Stimulated activated CD8-positive, alpha-beta memory T cell treated with anti-CD3 and anti-CD28 coated beads, Interleukin-7, amount 100 ng/mL, for 24 hours (primary cell): ENCODE measurements around the gene PWP1.
A peak's percentile ranks its signal among the peaks of the same experiment; 100 is the strongest.

Experiments used
- DNase-seq: peaks from one replicate; pipeline ENCODE4 v3.0.0-alpha.2; 2020; ENCODE audit warnings: low read depth

Gene PWP1

GRCh38 chr12:107685360-107686248, at the start of gene PWP1:
PWP1 (plus strand) TSS chr12:107685799; CDS start chr12:107685900, 101 bp downstream.
- peak; percentile 89 for DNase-seq

GRCh38 chr12:107641154-107641553, 44.4 kb upstream of the PWP1 start:
- DNase-seq, result no peak

GRCh38 chr12:107642240-107642639, 43.4 kb upstream of the PWP1 start:
- DNase-seq, result no peak

- DNase-seq, result no peak
Observed at GRCh38 chr12:107645630-107646333, 39.8 kb upstream of the PWP1 start.

- no peak for DNase-seq
Observed at GRCh38 chr12:107646436-107646835, 39.2 kb upstream of the PWP1 start.

- DNase-seq, result no peak
Observed at GRCh38 chr12:107649661-107650061, 35.9 kb upstream of the PWP1 start.

GRCh38 chr12:107650977-107651376, 34.6 kb upstream of the PWP1 start:
- no peak for DNase-seq

GRCh38 chr12:107651571-107652449, 33.8 kb upstream of the PWP1 start:
- no peak for DNase-seq

- DNase-seq, result no peak
Observed at GRCh38 chr12:107653519-107653918, 32.1 kb upstream of the PWP1 start.

- DNase-seq, result no peak
Observed at GRCh38 chr12:107654873-107655272, 30.7 kb upstream of the PWP1 start.

GRCh38 chr12:107655281-107656065, 30.1 kb upstream of the PWP1 start:
- no peak for DNase-seq

- DNase-seq, result no peak
Observed at GRCh38 chr12:107656302-107656701, 29.3 kb upstream of the PWP1 start.

- no peak for DNase-seq
Observed at GRCh38 chr12:107657133-107657532, 28.5 kb upstream of the PWP1 start.

GRCh38 chr12:107657621-107658020, 28.0 kb upstream of the PWP1 start:
- no peak for DNase-seq

GRCh38 chr12:107660235-107660634, 25.4 kb upstream of the PWP1 start:
- DNase-seq, result no peak

GRCh38 chr12:107660861-107661415, 24.7 kb upstream of the PWP1 start:
- no peak for DNase-seq

GRCh38 chr12:107661830-107662229, 23.8 kb upstream of the PWP1 start:
- DNase-seq, result no peak

- no peak for DNase-seq
Observed at GRCh38 chr12:107662484-107662883, 23.1 kb upstream of the PWP1 start.

- no peak for DNase-seq
Observed at GRCh38 chr12:107663277-107663676, 22.3 kb upstream of the PWP1 start.

- no peak for DNase-seq
Observed at GRCh38 chr12:107666009-107666408, 19.6 kb upstream of the PWP1 start.

- DNase-seq, result no peak
Observed at GRCh38 chr12:107667464-107667863, 18.1 kb upstream of the PWP1 start.
